Measurements from ENCODE around the gene OLFML2A.

The OLFML2A gene

GRCh38 chr9:124779368-124780059, 2.6 kb downstream of the OLFML2A start:
- no peak for DNase-seq

GRCh38 chr9:124780060-124780756, 3.3 kb downstream of the OLFML2A start:
- no peak for DNase-seq

GRCh38 chr9:124780757-124781151, 3.8 kb downstream of the OLFML2A start:
- no peak for DNase-seq

- DNase-seq = no peak
These were observed 5.2 kb downstream of the OLFML2A start for GRCh38 chr9:124781967-124782660.

GRCh38 chr9:124782661-124783574, 6.0 kb downstream of the OLFML2A start:
- no peak for DNase-seq

GRCh38 chr9:124783830-124784229, 6.9 kb downstream of the OLFML2A start:
- no peak for DNase-seq

GRCh38 chr9:124784509-124784908, 7.6 kb downstream of the OLFML2A start:
- no peak for DNase-seq

- DNase-seq = no peak
These were observed 10.1 kb downstream of the OLFML2A start for GRCh38 chr9:124786881-124787573.

GRCh38 chr9:124788542-124789217, 11.7 kb downstream of the OLFML2A start:
- DNase-seq = no peak

- DNase-seq = no peak
These were observed 12.6 kb downstream of the OLFML2A start for GRCh38 chr9:124789531-124789930.

GRCh38 chr9:124790301-124790700, 13.4 kb downstream of the OLFML2A start:
- DNase-seq = no peak

GRCh38 chr9:124790801-124791505, 14.0 kb downstream of the OLFML2A start:
- no peak for DNase-seq

- DNase-seq = no peak
These were observed 15.5 kb downstream of the OLFML2A start for GRCh38 chr9:124792257-124793014.

GRCh38 chr9:124793015-124793541, 16.1 kb downstream of the OLFML2A start:
- no peak for DNase-seq

GRCh38 chr9:124794902-124795491, 18.1 kb downstream of the OLFML2A start:
- no peak for DNase-seq

- DNase-seq = no peak
These were observed 19.0 kb downstream of the OLFML2A start for GRCh38 chr9:124795881-124796431.

GRCh38 chr9:124797343-124798103, 20.6 kb downstream of the OLFML2A start:
- no peak for DNase-seq

- DNase-seq = no peak
These were observed 22.5 kb downstream of the OLFML2A start for GRCh38 chr9:124799274-124800006.

Measured in NCI-H1436 treated with DMSO at 0.1 percent for 48 hours (cell line).